SK-N-SH treated with all-trans-retinoic acid at 6 μM for 48 hours (cell line): ENCODE measurements around the gene CYP2S1.

Experiments
- ARNTL ChIP-seq: fragments of 450-650 bp; formaldehyde crosslinking; IDR thresholded peaks from 2 replicates; pipeline ENCODE4 v1.5.0; 2020; ENCODE audit warnings: low read depth, mild to moderate bottlenecking, moderate library complexity, borderline replicate concordance
- BACH2 ChIP-seq: fragments of 250-450 bp; sonication (Bioruptor Pico); IDR thresholded peaks from 2 replicates; pipeline ENCODE4 v1.9.0; 2021; ENCODE audit warnings: mild to moderate bottlenecking, borderline replicate concordance
- CSDC2 ChIP-seq: fragments of 250-450 bp; sonication (Bioruptor Pico); IDR thresholded peaks from 2 replicates; pipeline ENCODE4 v1.5.0; 2020; ENCODE audit warnings: mild to moderate bottlenecking, moderate library complexity
- ESRRG ChIP-seq: fragments of 250-450 bp; sonication (Bioruptor Pico); IDR thresholded peaks from 2 replicates; pipeline ENCODE4 v1.6.1; 2021; ENCODE audit warnings: mild to moderate bottlenecking
- ISL1 ChIP-seq: fragments of 250-450 bp; sonication (Bioruptor Pico); IDR thresholded peaks from 2 replicates; pipeline ENCODE4 v2.1.2; 2022; ENCODE audit warnings: mild to moderate bottlenecking, moderate library complexity
- POU6F1 ChIP-seq: fragments of 250-450 bp; sonication (Bioruptor Pico); IDR thresholded peaks from 2 replicates; pipeline ENCODE4 v1.8.0; 2021; ENCODE audit warnings: low read depth, mild to moderate bottlenecking, moderate library complexity, borderline replicate concordance
- TCF4 ChIP-seq: fragments of 250-450 bp; sonication (Bioruptor Pico); IDR thresholded peaks from 2 replicates; pipeline ENCODE4 v1.8.0; 2021; ENCODE audit warnings: mild to moderate bottlenecking, moderate library complexity, borderline replicate concordance
- TSHZ2 ChIP-seq: fragments of 250-450 bp; sonication (Bioruptor Pico); IDR thresholded peaks from 2 replicates; pipeline ENCODE4 v1.5.0; 2020; ENCODE audit warnings: mild to moderate bottlenecking, moderate library complexity
- ZC3H10 ChIP-seq: fragments of 250-450 bp; sonication (Bioruptor Pico); IDR thresholded peaks from 2 replicates; pipeline ENCODE4 v1.5.1; 2021; ENCODE audit warnings: mild to moderate bottlenecking, moderate library complexity
- ZFP3 ChIP-seq: fragments of 250-450 bp; sonication (Bioruptor Pico); IDR thresholded peaks from 2 replicates; pipeline ENCODE4 v1.5.0; 2020; ENCODE audit warnings: mild to moderate bottlenecking, moderate library complexity

- no peak for TF ChIP-seq TCF4
- no peak for TF ChIP-seq ZC3H10 (CRISPR knock-in tag)
- no peak for TF ChIP-seq ARNTL
- TF ChIP-seq ISL1 (CRISPR knock-in tag) = no peak
- no peak for TF ChIP-seq TSHZ2 (CRISPR knock-in tag)
- no peak for TF ChIP-seq ESRRG (CRISPR knock-in tag)
- TF ChIP-seq ZFP3 (CRISPR knock-in tag) = no peak
- no peak for TF ChIP-seq BACH2
- TF ChIP-seq POU6F1 (CRISPR knock-in tag) = no peak
- no peak for TF ChIP-seq CSDC2
Observed at GRCh38 chr19:41221514-41222205, 28.6 kb downstream of the CYP2S1 start.
